ENCODE data around the gene ZBTB44.

DNA sequence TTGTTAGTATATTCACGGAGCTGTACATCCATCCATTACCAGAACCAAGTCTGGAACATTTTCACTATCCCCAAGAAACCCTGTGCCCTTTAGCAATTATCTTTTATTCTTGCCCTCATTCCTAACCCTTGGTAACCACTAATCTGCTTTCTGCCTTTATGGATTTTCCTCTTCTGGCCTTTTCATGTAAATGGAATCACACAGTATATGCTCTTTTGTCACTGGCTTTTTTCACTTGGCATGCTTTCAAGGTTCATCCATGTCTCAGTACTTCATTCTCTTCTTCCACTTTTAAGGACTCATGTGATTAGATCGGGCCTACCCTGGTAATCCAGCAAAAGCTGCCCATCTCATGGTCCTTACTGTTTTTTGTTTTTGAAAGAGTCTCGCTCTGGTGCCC is 11.0 kb upstream of the ZBTB44 start:
- TF ChIP-seq, protein P1, sequence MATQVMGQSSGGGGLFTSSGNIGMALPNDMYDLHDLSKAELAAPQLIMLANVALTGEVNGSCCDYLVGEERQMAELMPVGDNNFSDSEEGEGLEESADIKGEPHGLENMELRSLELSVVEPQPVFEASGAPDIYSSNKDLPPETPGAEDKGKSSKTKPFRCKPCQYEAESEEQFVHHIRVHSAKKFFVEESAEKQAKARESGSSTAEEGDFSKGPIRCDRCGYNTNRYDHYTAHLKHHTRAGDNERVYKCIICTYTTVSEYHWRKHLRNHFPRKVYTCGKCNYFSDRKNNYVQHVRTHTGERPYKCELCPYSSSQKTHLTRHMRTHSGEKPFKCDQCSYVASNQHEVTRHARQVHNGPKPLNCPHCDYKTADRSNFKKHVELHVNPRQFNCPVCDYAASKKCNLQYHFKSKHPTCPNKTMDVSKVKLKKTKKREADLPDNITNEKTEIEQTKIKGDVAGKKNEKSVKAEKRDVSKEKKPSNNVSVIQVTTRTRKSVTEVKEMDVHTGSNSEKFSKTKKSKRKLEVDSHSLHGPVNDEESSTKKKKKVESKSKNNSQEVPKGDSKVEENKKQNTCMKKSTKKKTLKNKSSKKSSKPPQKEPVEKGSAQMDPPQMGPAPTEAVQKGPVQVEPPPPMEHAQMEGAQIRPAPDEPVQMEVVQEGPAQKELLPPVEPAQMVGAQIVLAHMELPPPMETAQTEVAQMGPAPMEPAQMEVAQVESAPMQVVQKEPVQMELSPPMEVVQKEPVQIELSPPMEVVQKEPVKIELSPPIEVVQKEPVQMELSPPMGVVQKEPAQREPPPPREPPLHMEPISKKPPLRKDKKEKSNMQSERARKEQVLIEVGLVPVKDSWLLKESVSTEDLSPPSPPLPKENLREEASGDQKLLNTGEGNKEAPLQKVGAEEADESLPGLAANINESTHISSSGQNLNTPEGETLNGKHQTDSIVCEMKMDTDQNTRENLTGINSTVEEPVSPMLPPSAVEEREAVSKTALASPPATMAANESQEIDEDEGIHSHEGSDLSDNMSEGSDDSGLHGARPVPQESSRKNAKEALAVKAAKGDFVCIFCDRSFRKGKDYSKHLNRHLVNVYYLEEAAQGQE (IDR thresholded peaks at IDR 0.05; ENCODE audit: insufficient read depth in 1 of 2, low read depth in 2 of 2, low read length in 2 of 2) = no peak
- no peak for TF ChIP-seq POLR2AphosphoS5 (IDR thresholded peaks at IDR 0.05; ENCODE audit: low read depth, low read length)
- no peak for TF ChIP-seq SIN3A (IDR thresholded peaks at IDR 0.05; ENCODE audit: borderline replicate concordance, insufficient read depth, low read length)

Data from PFSK-1 (cell line).